HG03025 (cell line): ENCODE data around the gene PPARGC1A.

Source experiments
- ATAC-seq: cut with Tn5 transposase; IDR thresholded peaks from one replicate; pipeline ENCODE4 v1.9.1; 2021; ENCODE audit warnings: mild to moderate bottlenecking, moderate library complexity; ENCODE audit not compliant: unreplicated experiment, low FRiP score

PPARGC1A gene

GRCh38 chr4:23788027-23788426 is 101.8 kb downstream of the PPARGC1A start:
- no peak for ATAC-seq

DNA sequence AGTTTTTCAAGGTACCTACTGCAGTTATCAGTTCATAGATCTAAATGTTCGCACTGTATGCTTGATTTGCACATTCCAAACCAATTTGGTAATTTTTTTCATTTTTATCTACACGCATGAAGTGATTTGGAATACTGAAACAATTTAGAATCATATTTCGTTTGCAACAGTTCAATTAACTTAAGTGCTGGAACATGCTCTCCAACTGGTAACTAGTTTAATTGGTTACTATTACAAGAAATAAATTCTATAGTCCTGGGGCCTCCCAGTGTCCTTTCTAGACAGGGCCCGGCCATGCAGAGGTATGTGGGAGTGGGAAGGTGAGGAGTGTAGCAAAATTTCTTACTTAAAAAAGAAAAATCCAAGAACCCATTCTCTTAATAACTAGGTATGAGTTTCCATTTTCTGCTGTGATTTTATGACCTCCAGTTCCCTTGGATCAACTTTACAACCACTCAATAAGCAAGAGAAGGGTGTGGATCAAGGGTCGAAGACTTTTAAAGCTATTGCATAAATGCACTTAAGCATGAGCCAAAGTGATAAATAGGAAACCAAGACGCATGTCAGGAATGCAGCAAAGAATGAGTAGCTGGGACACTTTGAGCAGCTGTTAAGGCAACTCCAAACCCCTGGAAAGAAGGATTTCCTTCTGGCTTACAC is 106.9 kb downstream of the PPARGC1A start:
- no peak for ATAC-seq

GRCh38 chr4:23779839-23780238 is 110.0 kb downstream of the PPARGC1A start:
- ATAC-seq: no peak

GRCh38 chr4:23779422-23779821 is 110.4 kb downstream of the PPARGC1A start:
- no peak for ATAC-seq

DNA sequence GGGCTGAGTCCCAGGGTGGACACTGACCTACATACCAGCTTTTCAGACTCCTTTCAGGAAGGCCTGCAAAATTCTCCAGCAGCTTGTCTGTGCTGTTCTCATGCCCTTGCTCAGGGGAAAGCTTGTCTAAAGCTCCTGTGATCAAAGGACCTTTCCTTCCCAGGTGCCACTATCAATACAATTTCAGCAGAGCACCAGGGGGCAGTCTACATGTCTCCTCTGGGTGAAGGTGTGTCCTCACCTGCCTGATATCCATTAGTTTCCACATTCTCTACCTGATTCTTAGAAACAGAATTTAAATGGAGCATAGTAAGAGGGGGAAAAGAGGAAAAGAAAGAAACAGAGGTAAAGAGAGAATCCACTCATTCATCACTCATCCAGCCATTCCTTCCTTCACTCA is 114.2 kb downstream of the PPARGC1A start:
- no peak for ATAC-seq

- ATAC-seq: no peak
These were observed 114.9 kb downstream of the PPARGC1A start for GRCh38 chr4:23774909-23775308.

DNA sequence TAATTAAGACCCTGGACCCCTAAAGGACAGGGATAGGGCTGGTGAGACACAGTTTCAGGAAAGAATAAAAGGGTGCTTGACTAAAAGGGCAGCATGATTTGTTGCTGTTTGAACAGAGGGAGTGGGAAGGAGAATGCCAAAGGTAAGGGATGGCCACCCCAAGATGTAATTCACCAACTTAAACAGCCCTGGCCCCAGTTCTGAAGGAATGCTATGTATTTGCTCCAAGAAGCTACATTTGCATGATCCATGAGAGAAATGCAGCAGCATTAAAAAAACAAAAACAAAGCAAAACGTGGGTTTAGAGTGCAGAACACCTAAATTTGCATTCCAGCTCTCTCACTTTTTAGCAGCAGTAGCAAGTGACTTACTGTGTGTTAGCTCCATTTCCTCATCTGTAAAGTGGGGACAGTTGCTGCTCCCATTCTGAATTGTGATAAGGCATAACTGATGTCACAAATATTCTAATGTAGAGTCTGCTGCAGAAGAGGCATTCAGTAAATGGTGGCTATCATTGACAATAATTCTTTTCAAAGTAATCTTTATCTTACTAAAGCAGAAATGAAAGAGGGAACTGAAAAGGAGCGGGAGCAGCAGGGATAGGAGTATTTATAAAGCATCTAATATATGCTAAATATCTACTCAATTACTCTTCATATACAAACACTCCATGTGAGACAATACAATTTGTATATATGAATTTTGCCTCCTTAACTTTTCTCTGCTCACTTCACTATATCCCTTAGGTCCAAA is 115.8 kb downstream of the PPARGC1A start:
- ATAC-seq: no peak

- no peak for ATAC-seq
These were observed 119.8 kb downstream of the PPARGC1A start for GRCh38 chr4:23770011-23770410.

DNA sequence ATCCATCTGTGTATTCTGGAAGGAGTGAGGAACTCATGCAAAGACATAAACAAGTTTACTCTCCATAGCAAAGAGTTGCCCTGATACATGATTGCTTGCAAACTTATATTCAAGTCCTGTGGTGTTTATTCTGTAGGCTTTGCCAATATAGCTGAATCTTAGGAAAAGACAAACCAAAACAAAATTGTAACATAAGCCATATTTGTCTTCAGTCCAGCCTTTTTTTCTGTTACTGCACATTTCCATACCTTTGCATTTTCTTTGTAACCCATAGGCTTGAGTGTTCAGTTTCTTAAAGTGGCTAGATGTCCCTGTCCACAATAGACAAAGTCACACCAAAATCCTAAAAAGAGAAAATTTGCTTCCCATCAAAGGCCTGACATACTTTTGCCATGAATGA is 120.4 kb downstream of the PPARGC1A start:
- ATAC-seq: no peak

DNA sequence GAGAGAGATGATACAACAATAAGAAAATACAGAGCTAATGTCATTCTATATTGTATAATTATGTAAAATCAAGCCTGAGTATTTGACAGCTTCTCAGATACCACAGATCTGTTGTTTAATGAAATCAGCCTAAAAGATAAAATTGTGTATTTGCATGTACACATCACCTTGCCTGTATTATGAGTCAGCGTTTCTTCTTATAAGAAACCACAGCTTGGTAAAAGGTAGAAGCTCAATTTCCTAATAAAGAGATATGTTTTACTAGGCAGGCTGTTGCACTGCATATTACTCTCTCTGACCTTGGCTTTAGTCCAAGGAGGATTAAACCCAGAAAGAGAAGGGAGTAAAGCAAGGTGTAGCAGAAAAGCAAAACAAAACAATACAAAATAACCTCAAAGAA is 121.3 kb downstream of the PPARGC1A start:
- no peak for ATAC-seq

DNA sequence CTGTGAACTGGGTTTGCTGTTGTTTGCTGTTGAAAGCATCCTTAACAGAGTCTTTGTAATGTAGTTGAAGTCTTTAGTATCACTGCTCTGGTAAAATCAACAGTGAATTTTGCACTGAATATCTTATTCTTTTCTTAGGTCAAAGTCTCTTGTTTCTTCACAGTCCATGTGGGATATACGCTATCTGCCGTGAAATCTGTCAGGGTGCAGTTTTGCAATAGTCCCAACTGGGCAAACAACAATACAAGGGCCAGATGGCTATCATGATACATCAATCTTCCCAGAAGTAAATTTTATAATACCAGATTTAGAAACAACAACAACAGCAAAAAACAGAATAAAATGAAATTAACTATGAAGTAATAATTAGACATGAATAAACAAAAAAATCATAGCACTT is 123.5 kb downstream of the PPARGC1A start:
- ATAC-seq: no peak

- ATAC-seq: no peak
These were observed 126.3 kb downstream of the PPARGC1A start for GRCh38 chr4:23763559-23763958.

DNA sequence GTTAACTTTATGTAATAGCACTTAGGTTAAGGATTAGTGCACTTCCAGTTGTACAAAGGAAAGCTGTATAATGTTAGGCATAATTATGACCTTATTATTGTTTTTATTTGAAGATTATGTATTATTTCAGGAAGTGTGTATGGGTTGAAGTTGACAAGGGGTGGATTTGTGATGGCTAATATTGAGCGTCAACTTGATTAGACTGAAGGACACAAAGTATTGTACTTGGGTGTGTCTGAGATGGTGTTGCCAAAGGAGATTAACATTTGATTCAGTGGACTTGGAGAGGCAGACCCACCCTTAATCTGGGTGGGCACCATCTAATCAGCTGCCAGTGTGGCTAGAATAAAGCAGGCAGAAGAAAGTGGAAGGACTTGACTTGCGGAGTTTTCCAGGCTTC is 127.3 kb downstream of the PPARGC1A start:
- no peak for ATAC-seq

GRCh38 chr4:23759066-23759465 is 130.8 kb downstream of the PPARGC1A start:
- ATAC-seq: no peak

- no peak for ATAC-seq
These were observed 135.2 kb downstream of the PPARGC1A start for GRCh38 chr4:23754688-23755087.

DNA sequence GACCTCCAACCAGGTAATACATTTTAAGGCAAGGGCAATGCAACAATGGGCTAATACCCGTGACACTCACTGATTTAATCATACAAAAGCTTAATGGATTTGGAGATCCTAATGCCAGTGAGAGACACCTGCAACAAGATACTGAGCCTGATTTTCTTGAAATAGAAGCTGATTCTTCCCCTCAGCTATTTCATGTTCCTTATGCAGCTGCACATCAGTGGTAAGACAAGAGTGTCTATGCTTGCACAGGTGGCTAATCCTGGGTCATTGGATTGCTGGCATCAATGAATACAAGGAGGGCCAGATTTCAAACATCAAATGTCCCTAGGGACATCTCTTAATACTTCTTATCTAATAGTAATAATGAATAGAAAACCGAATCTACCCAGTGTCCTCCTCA is 139.7 kb downstream of the PPARGC1A start:
- ATAC-seq: no peak

DNA sequence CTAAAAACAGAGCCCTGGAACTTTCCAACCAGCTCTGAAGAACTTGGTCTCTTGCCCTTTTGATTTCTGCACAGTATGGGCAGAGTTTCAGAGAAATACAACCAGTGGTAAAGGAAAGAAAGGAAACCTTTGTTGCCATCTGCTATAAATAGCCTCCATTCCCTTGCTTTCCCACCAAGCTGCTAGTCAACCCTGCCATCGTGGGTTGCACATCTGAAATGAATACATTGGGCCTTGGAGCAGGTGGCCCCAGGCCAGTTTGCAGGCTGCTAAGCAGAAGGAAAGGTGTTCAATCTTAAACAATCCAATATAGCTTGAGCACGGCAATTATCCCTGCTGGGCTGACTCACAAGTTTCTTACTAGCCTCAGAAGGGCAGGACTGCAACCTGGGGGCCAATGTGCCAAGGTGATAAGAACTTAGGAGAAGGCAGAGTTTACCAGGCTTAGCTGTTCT is 142.5 kb downstream of the PPARGC1A start:
- no peak for ATAC-seq

DNA sequence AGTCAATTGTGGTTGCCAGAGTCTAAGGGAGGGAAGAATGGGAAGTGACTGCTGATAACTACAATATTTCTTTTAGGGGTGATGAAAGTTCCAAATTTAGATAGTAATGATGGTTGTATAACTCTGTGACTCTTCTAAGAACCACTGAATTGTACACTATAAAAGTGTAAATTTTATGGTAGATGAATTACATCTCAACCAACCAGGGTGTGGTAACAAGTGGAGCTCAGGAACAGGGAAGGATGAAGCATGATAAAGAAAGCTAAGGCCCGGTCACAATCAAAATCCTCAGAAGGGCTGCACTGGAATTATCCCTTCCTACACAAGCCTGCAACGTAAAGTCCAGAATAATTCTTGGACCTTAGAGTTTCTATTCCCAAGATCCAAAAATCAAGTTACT is 143.2 kb downstream of the PPARGC1A start:
- no peak for ATAC-seq

GRCh38 chr4:23746027-23746426 is 143.8 kb downstream of the PPARGC1A start:
- ATAC-seq: no peak

DNA sequence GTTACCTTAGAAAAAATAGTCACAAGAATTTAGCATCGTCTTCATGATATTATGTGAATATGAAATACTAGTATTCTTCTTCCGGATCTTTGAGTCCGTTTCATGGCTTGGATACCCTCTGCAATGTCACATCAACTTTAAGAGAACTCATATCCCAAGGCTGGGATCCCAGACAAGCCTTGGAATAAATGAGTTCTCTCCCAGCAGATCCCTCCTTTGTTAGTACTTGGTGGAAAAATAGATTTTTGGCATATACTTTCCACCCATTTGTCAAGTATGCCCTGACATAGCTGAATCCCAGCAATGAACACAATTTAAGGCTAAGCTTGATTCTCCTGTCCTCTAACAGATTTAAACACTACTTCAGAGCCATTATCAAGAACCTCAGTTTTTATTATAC is 144.5 kb downstream of the PPARGC1A start:
- ATAC-seq: no peak
